Kidney (tissue), 14 donors: Measurements from ENCODE around the gene CEP72. TPM values are rescaled to one million over a fixed set of nuclear protein-coding genes. Genes with fewer than 3 reads are reported as not detected.

Experiments
- DNase-seq, 5 donors: peaks; one replicate each; pipeline ENCODE4 v3.0.0-alpha.2; 2013 to 2020
- FAIRE-seq: peaks from 2 replicates; lab custom pipeline; 2012; peaks lifted over from hg19 to GRCh38; lab: Jason Lieb, UNC
- H3K27ac ChIP-seq, 2 donors: one replicate each; pipeline ENCODE4 v1.7.0; 2013; ENCODE audit warnings: low read depth in 2 of 2, low read length in 2 of 2, inconsistent platforms in 1 of 2
- H3K27me3 ChIP-seq: one replicate; pipeline ENCODE4 v1.7.1; 2013; ENCODE audit warnings: low read length, inconsistent platforms; ENCODE audit not compliant: control insufficient read depth, insufficient read depth
- H3K36me3 ChIP-seq, 3 donors: one replicate each; pipeline versions ENCODE4 v1.7.0 to v1.7.1; 2013; ENCODE audit warnings: low read length in 3 of 3, control low read depth in 1 of 3, inconsistent platforms in 1 of 3; ENCODE audit not compliant: insufficient read depth in 3 of 3, control insufficient read depth in 2 of 3
- H3K4me1 ChIP-seq, 3 donors: one replicate each; pipeline versions ENCODE4 v1.7.0 to v1.7.1; 2013; ENCODE audit warnings: low read length in 3 of 3, inconsistent platforms in 1 of 3, low read depth in 1 of 3; ENCODE audit not compliant: control insufficient read depth in 2 of 3, insufficient read depth in 2 of 3
- H3K4me3 ChIP-seq, 3 donors: one replicate each; pipeline versions ENCODE4 v1.7.0 to v1.8.1; 2013; ENCODE audit warnings: low read length in 3 of 3, control low read depth in 1 of 3, inconsistent platforms in 1 of 3
- H3K9ac ChIP-seq, 3 donors: one replicate each; pipeline versions ENCODE4 v1.7.0 to v1.7.1; 2013; ENCODE audit warnings: low read length in 3 of 3, control low read depth in 1 of 3, inconsistent platforms in 1 of 3
- H3K9me3 ChIP-seq, 3 donors: one replicate each; pipeline versions ENCODE4 v1.7.0 to v1.7.1; 2013; ENCODE audit warnings: low read length in 3 of 3, control low read depth in 1 of 3, inconsistent platforms in 1 of 3; ENCODE audit not compliant: control insufficient read depth in 2 of 3, insufficient read depth in 1 of 3
- intact Hi-C: fragments of 100-400 bp; cut with DNase I; formaldehyde crosslinking; loops from one replicate; pipeline ENCODE4 v1.11.1; 2022
- polyA plus RNA-seq: library from polyadenylated mRNA; stranded (reverse); fragments of 350-450 nt; fragmentation: Illumina TruSeq; extraction: RNeasy Lipid Tissue Mini Kit (QIAGEN cat#74804); gene quantifications from one replicate; pipeline ENCODE4 v1.2.3, GENCODE V29; 2014; ENCODE audit warnings: low read depth, low replicate concordance; ENCODE audit not compliant: insufficient read depth
- total RNA-seq: library from RNA; stranded (reverse); fragmentation: NEBNext Ultra II Directional; extraction: Animal tissue kit (Norgen Biotek cat#: 25700); gene quantifications from one replicate; pipeline ENCODE4 v1.2.1, GENCODE V29; 2021
- TF ChIP-seq, protein P1 (sequence below): IDR thresholded peaks from 3 replicates; pipeline ENCODE4 v1.5.1; 2012; ENCODE audit warnings: mild to moderate bottlenecking, moderate library complexity, borderline replicate concordance; ENCODE audit not compliant: insufficient read depth; ENCODE audit errors: extremely low read depth
- donor health status: control.
- donor health status: control.
- donor health status: control.
- donor health status: control.
- donor health status: control.
- donor health status: DM: yes; HTN: yes; CAD: no.
- donor health status: Normal renal cell carcinoma (clear cell type).

The CEP72 gene
- total and polyA plus RNA-seq, 2 donors from 2014 or later = 1.1 to 7.8 TPM

DNA sequence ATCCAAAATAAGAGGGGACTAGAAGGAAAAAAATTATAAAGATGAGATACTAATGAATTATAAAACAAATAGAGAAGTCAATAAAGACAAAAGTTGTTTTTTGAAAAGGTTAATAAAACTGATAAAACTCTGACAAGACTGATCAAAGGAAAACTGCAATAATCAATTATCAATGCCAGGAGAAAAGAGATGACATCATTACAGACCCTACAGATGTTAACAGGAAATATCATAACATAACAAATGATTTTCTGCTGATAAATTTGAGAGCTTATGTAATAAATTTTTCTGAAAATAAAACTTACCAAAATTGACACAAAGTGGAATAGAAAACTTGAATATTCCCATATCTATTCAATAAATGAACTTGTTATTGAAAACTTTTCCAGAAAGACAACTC is 34.3 kb upstream of the CEP72 start:
- FAIRE-seq (no peak), DNase-seq (no peak)
- Histone ChIP-seq H3K4me3 (no peak overlapping the region), H3K36me3 (no peaks in the 10 kb centered on the region), H3K9me3 (peaks cover 0 to 4% (median 3%) of the 10 kb centered on the region in 3 donors), H3K27ac (no peak overlapping the region), H3K4me1 (no peaks in the 10 kb centered on the region), H3K27me3 (no peaks in the 10 kb centered on the region), H3K9ac (no peak overlapping the region)
- intact Hi-C loops = no loop called here
- TF ChIP-seq, protein P1, sequence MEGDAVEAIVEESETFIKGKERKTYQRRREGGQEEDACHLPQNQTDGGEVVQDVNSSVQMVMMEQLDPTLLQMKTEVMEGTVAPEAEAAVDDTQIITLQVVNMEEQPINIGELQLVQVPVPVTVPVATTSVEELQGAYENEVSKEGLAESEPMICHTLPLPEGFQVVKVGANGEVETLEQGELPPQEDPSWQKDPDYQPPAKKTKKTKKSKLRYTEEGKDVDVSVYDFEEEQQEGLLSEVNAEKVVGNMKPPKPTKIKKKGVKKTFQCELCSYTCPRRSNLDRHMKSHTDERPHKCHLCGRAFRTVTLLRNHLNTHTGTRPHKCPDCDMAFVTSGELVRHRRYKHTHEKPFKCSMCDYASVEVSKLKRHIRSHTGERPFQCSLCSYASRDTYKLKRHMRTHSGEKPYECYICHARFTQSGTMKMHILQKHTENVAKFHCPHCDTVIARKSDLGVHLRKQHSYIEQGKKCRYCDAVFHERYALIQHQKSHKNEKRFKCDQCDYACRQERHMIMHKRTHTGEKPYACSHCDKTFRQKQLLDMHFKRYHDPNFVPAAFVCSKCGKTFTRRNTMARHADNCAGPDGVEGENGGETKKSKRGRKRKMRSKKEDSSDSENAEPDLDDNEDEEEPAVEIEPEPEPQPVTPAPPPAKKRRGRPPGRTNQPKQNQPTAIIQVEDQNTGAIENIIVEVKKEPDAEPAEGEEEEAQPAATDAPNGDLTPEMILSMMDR = no peak

DNA sequence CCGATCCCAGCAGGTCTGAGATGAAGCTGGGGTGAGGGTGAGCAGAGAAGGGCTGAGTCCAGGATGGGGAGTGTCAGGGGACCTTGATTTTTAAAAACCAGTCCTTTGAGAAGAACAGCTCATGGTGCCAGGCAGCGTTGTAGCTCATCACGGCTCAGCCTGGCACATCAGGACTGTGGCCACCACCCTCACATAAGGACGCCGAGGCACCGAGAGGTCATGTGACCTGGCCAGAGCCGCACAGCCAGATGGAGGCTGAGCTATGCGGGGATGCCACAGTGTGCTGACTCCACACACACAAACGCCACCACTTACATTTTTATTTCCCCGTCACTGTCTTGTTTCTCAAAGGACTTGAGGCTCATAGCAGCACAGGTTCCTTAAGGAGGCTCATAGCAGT is 32.9 kb upstream of the CEP72 start:
- intact Hi-C loops = no loop called here

DNA sequence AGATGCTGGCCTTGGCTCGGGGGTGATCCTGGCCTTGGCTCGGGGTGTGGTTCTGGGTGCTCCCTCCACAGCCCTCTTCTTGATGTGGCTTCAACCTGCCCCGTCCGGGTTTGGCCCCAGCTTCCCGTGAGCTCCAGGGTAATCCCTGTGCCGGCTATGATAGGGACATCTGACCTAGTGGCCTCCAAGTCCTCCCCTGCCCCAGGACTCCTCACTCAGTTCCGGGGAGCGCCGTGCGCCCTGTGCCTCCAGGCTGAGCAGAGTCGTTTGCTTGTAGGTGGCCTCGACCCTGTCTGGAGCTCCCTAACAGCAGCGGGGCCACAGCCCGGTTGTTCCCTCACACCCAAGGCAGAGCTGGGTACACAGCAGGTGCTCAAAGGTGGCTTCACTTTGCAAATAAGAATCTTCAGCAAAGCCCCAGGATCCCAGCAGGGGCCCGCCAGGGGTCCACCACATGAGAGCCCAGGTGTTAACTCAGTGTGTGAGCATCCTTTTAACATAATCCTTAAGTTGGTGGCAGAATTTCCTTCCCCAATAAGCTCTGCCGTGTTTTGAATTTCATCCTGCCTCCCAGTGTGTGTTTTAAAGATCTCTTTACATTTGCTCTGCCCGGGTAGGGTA is 32.3 kb upstream of the CEP72 start:
- intact Hi-C loops = no loop called here

More for the DNA sequence above, 32.9 kb upstream of the CEP72 start:
- peak in 1 of 5 donors; percentile 14 for DNase-seq
- no peak overlapping the region for H3K27ac ChIP-seq
- no peak overlapping the region for H3K4me3 ChIP-seq
- no peaks in the 10 kb centered on the region for H3K36me3 ChIP-seq
- peaks cover 0 to 4% (median 3%) of the 10 kb centered on the region in 3 donors for H3K9me3 ChIP-seq
- no peaks in the 10 kb centered on the region for H3K4me1 ChIP-seq
- no peaks in the 10 kb centered on the region for H3K27me3 ChIP-seq
- FAIRE-seq = no peak
- TF ChIP-seq, protein P1 = no peak
- no peak overlapping the region for H3K9ac ChIP-seq

More for the DNA sequence above, 32.3 kb upstream of the CEP72 start:
- peak in 2 of 5 donors; percentile 17 to 55 for DNase-seq
- Histone ChIP-seq H3K36me3 (no peaks in the 10 kb centered on the region), H3K4me3 (no peak overlapping the region), H3K27me3 (no peaks in the 10 kb centered on the region), H3K9me3 (peaks cover 0 to 4% (median 3%) of the 10 kb centered on the region in 3 donors), H3K27ac (no peak overlapping the region), H3K4me1 (no peaks in the 10 kb centered on the region), H3K9ac (no peak overlapping the region)
- TF ChIP-seq, protein P1 = no peak
- FAIRE-seq = no peak
